Peyer's patch (tissue), 4 donors: ENCODE measurements around the gene ENO1.

Experiments
- POLR2A ChIP-seq, 2 donors: fragments of 450-650 bp; IDR thresholded peaks; one replicate each; pipeline ENCODE4 v1.5.1; 2017; ENCODE audit warnings: antibody characterized with exemption in 2 of 2, mild to moderate bottlenecking in 2 of 2, moderate library complexity in 2 of 2
- TF ChIP-seq, protein P1 (sequence below), 6 experiments: fragments of 450-650 bp in 4 of 6; fragments of 200-600 bp in 2 of 6; sonication (generic) in 1 of 6; IDR thresholded peaks; one replicate each; pipeline ENCODE4 v1.5.1; 2017 to 2019; ENCODE audit warnings: antibody characterized with exemption in 6 of 6, mild to moderate bottlenecking in 3 of 6, moderate library complexity in 1 of 6

DNA sequence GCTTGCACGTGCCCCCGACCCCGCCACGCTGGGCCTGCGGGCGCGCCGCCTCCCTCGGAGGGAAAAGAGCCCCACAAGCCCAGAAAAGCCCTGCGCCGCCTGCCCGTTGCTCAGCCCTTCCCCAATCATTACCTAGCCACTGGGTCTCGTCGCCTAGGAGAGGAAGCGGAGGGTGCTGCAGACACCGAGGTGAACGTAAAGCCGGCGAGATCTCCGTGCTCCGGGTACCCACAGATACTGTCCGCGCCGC lies at the start of gene ENO1:
- TF ChIP-seq, protein P1, sequence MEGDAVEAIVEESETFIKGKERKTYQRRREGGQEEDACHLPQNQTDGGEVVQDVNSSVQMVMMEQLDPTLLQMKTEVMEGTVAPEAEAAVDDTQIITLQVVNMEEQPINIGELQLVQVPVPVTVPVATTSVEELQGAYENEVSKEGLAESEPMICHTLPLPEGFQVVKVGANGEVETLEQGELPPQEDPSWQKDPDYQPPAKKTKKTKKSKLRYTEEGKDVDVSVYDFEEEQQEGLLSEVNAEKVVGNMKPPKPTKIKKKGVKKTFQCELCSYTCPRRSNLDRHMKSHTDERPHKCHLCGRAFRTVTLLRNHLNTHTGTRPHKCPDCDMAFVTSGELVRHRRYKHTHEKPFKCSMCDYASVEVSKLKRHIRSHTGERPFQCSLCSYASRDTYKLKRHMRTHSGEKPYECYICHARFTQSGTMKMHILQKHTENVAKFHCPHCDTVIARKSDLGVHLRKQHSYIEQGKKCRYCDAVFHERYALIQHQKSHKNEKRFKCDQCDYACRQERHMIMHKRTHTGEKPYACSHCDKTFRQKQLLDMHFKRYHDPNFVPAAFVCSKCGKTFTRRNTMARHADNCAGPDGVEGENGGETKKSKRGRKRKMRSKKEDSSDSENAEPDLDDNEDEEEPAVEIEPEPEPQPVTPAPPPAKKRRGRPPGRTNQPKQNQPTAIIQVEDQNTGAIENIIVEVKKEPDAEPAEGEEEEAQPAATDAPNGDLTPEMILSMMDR (IDR thresholded peaks at IDR 0.05) = peak in 1 of 6 experiments; percentile 18
- TF ChIP-seq POLR2A (IDR thresholded peaks at IDR 0.05) = peak; percentile 95 to 98
